H54 (cell line): Measurements from ENCODE around the gene C1orf174.

Source experiments
- DNase-seq: peaks from one replicate; pipeline ENCODE4 v3.0.0; 2011; ENCODE audit warnings: low spot score, mixed read lengths; ENCODE audit not compliant: insufficient read length
- FAIRE-seq: peaks from 3 replicates; lab custom pipeline; 2011; peaks lifted over from hg19 to GRCh38; lab: Jason Lieb, UNC
- POLR2A ChIP-seq: IDR thresholded peaks from 2 replicates; pipeline ENCODE4 v1.6.1; 2011; ENCODE audit warnings: low read depth, mild to moderate bottlenecking, low read length

C1orf174 gene

DNA sequence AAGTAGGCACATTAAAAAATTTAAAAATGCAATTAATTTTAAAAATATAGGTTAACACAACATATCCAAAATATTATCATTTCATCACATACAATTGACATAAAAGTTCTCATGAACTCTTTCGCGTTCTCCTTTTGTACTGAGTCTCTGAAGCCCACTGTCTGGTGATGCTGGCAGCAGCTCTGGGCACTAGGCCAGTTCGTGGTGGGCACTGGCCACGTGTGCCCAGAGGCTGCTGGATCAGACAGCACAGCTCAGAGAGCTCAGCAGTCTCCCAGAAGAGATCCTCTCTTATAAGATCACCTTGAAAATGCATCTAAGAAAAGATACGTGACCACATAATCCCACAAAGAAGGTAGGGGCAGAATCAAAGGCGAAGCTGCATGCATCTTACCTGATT, 53.0 kb downstream of the C1orf174 start:
- TF ChIP-seq POLR2A, result no peak
- no peak for DNase-seq
- no peak for FAIRE-seq

DNA sequence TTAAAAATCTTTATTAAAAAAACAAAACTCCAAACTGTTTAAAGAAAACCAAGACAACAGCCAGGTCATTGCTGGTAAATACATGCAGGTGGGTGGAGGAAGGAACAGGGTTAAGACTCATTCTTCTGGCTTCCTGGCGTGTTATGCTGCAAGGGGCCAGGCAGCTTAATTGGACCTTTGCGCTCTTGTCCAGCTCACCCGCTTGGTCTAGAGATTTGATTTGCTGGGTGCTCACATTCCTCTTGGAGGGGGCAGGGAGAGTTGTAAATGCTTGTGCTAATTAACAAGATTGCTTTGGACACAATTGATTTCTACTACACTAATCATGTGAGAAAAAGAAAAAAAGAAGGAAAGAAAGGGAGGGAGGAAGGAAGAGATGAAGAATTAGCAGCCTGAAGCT, 53.5 kb downstream of the C1orf174 start:
- DNase-seq (no peak), FAIRE-seq (no peak)
- no peak for TF ChIP-seq POLR2A

DNA sequence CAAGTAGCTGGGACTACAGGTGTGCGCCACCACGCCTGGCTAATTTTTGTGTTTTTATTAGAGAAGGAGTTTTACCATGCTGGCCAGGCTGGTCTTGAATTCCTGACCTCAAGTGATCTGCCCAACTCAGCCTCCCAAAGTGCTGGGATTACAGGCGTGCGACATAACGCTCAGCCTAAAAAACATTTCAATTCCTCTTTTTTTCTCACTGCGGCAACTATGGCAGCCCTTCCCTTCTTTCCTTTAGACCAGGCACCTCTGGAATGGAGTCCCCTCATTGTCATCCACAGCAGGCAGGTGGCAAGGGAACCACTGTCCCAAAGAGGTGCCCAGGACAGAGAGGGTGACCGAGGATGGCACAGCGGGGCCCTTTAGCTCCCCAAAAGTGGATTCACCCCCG, 57.2 kb downstream of the C1orf174 start:
- no peak for DNase-seq
- no peak for FAIRE-seq

DNA sequence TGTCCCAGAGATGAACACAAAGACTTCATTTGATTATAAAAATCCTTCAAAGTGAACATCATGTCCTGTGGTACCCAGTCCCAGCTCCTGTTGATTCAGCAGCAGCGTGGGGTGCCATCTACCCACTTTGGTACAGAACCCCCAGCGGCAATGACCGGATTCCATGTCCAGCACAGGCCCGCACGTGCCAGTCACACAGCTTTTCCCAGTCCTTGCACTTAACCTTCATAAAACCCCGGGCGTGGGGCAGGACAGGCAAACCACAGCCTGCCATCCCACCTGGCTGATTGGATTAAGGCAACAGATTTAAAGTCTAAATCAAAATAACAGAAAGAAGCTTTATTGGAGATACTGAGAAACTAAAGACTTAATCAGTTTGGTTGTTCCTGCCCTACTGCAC, 58.6 kb downstream of the C1orf174 start:
- no peak for FAIRE-seq

More for the DNA sequence above, 57.2 kb downstream of the C1orf174 start:
- no peak for TF ChIP-seq POLR2A

More for the DNA sequence above, 58.6 kb downstream of the C1orf174 start:
- TF ChIP-seq POLR2A, result no peak
- DNase-seq, result no peak
